ENCODE measurements around the gene OGA. TPM values are rescaled to one million over a fixed set of nuclear protein-coding genes. Genes with fewer than 3 reads are reported as not detected.

OGA gene
- total and polyA plus RNA-seq, 2 of the 8 experiments (the other 6 are each of a cell fraction or from before 2014, with no cell fraction given) = 31.2 to 107 TPM

DNA sequence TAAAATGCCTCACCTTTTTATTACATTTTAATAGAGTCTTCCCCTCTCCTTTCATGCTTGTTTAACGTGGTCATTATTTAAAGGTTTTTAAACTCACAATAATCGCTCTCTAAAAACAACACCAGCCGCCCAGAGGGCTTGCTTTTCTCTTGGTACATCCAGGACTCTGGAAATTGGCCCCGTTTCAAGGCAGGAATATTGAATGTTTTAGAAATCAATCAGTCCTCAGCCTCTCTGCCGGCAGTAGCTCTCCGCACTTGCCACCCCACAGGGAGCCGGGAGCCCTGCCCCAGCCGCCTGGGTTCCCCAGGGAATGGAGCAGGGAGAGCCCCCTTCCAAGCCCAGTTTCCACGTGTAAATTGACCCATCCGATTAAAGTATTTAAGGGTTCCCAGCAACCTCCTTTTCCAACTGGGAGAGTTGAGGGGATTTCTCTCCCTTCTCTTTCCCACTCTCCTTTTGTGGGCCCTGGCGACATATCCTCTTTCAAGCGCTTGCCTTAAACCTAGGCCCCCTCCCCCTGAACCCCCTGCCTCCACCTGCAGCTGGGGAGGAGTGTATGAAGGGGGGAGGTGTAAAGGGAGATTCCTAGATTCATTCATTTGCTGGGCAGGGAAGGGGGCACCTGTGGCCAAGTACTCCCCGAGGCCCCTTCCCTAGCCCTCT, 44.2 kb downstream of the OGA start:
- no peak overlapping the region for H2BK20ac ChIP-seq (ENCODE audit: low read length)
- CTCF ChIA-PET (ENCODE audit: partially characterized antibody) = interaction anchor here (0.6 to 9.2 kb wide), 15 partner anchors 10 to 560 kb away, joined by 3 to 100 read pairs (median 5); partner anchors contain the start of genes NPM3 and POLL
- no peak overlapping the region for H3K23ac ChIP-seq (ENCODE audit: insufficient read length)
- peaks cover 16 to 40% (median 28%) of the 10 kb centered on the region in 4 experiments for H3K4me1 ChIP-seq (replicated peaks in 1 of 4; ENCODE audit: control insufficient read depth in 3 of 4, insufficient read depth in 4 of 4, low read length in 3 of 4)
- H2BK12ac ChIP-seq (ENCODE audit: low read depth, low read length) = 0 out of 2 replicates have a peak overlapping the region, but pooled peaks have one; percentile 71
- no peak overlapping the region for H2AFZ ChIP-seq (ENCODE audit: low read length)
- no peak overlapping the region for H4K91ac ChIP-seq (replicated peaks; ENCODE audit: insufficient read length, low read length)
- H3K79me1 ChIP-seq (ENCODE audit: low read depth, low read length) = no peaks in the 10 kb centered on the region
- H4K5ac ChIP-seq (ENCODE audit: insufficient read length, low read depth, low read length) = no peak overlapping the region
- no peak overlapping the region for H3K9ac ChIP-seq (replicated peaks in 1 of 4; ENCODE audit: extremely low read depth in 1 of 4, low read depth in 3 of 4, low read length in 3 of 4)
- 0 out of 2 replicates have a peak overlapping the region, but pooled peaks have one; percentile 72 for H2BK15ac ChIP-seq (ENCODE audit: low read length)
- peak overlapping the region; percentile 24; the same call in 1 of the 2 replicates for H3K18ac ChIP-seq (ENCODE audit: extremely low read depth, low read length)
- no peak overlapping the region for H3K14ac ChIP-seq (ENCODE audit: insufficient read length)
- no peak overlapping the region for H2BK5ac ChIP-seq (ENCODE audit: low read depth, low read length)
- no peaks in the 10 kb centered on the region for H3K9me3 ChIP-seq (ENCODE audit: insufficient read depth in 2 of 2, low read depth in 1 of 2, low read length in 1 of 2)
- H3K4me3 ChIP-seq (ENCODE audit: extremely low read depth in 1 of 4, insufficient read depth in 2 of 4, low read depth in 3 of 4, low read length in 4 of 4) = peak overlapping the region in 2 of 4 experiments; percentile 5 to 54; a peak in 4 of 8 replicates
- H2BK120ac ChIP-seq (replicated peaks; ENCODE audit: low read depth, low read length) = no peak overlapping the region
- 5% methylated on average over 10 of the region's 13 CpGs; no CpG with 5 or more reads in 1 of the 2 experiments for WGBS, 2 experiments (ENCODE audit: extremely low coverage in 1 of 2, insufficient coverage in 1 of 2, insufficient read length in 1 of 2, insufficient replicate concordance in 2 of 2, low coverage in 1 of 2, low lambda C conversion rate in 2 of 2, missing lambda C conversion rate in 1 of 2)
- POLR2A ChIA-PET (ENCODE audit: partially characterized antibody) = interaction anchor here (0.6 to 4.7 kb wide), 6 partner anchors 10 to 399 kb away, joined by 3 to 19 read pairs (median 6); partner anchors contain the start of genes NPM3 and OGA
- H4K8ac ChIP-seq (ENCODE audit: extremely low read depth, insufficient read depth, low read length) = no peak overlapping the region
- TF ChIP-seq HDAC2 (IDR thresholded peaks at IDR 0.05; ENCODE audit: borderline replicate concordance in 1 of 2, low read depth in 2 of 2, low read length in 2 of 2) (0 out of 4 replicates have a peak, but pooled peaks of 1 of the 2 experiments have one; percentile 29), SIX5 (IDR thresholded peaks at IDR 0.05; ENCODE audit: low read depth, low read length) (no peak), RNF2 (IDR thresholded peaks at IDR 0.05; ENCODE audit: borderline replicate concordance, low read depth, low read length, missing control alignments, poor library complexity, severe bottlenecking) (peak; percentile 48)
- no peaks in the 10 kb centered on the region; a peak in 1 of 8 replicates for H3K36me3 ChIP-seq (ENCODE audit: control insufficient read depth in 2 of 4, insufficient read depth in 4 of 4, low read length in 3 of 4)
- peaks cover 12% of the 10 kb centered on the region; the same call in 1 of the 2 replicates for H3K23me2 ChIP-seq (ENCODE audit: low read depth, low read length)
- DNase-seq (ENCODE audit: low read depth in 1 of 2, low spot score in 2 of 2) (peak in 1 of 2 experiments; percentile 63), FAIRE-seq (no peak)
- no peaks in the 10 kb centered on the region for H3K79me2 ChIP-seq (ENCODE audit: control insufficient read depth in 1 of 2, insufficient read depth in 2 of 2, low read length in 2 of 2)
- H3K4ac ChIP-seq (replicated peaks; ENCODE audit: insufficient read length, low read depth, low read length) = no peak overlapping the region
- peaks cover 50 to 74% (median 69%) of the 10 kb centered on the region in 4 experiments for H3K27me3 ChIP-seq (replicated peaks in 1 of 4; ENCODE audit: control insufficient read depth in 3 of 4, extremely low read depth in 1 of 4, insufficient read depth in 3 of 4, low read length in 3 of 4)
- peak overlapping the region; percentile 47 to 76 for H3K4me2 ChIP-seq (ENCODE audit: insufficient read depth in 1 of 2, low read depth in 2 of 2, low read length in 2 of 2)
- H3K56ac ChIP-seq (replicated peaks; ENCODE audit: insufficient read length, low read depth, low read length) = no peak overlapping the region
- H4K20me1 ChIP-seq (replicated peaks in 1 of 2; ENCODE audit: control insufficient read depth in 1 of 2, insufficient read depth in 2 of 2, low read length in 2 of 2) = peaks cover 0 to 18% of the 10 kb centered on the region in 2 experiments
- H2AK5ac ChIP-seq (ENCODE audit: low read depth, low read length) = no peak overlapping the region
- H3K27ac ChIP-seq (ENCODE audit: low read depth, low read length) = no peak overlapping the region

Measured in H1 (cell line).